Measurements from ENCODE around the gene EXOC2.

GRCh38 chr6:718345-718744 lies 25.4 kb upstream of the EXOC2 start:
- no peak for TF ChIP-seq ZFX (IDR thresholded peaks at IDR 0.05)
- TF ChIP-seq CTCF (conservative IDR thresholded peaks at IDR 0.05), result no peak

Data from C4-2B (cell line).